ENCODE measurements around the gene PC. TPM values are rescaled to one million over a fixed set of nuclear protein-coding genes. Genes with fewer than 3 reads are reported as not detected.

The PC gene
- total RNA-seq, 4 donors from 2014 or later = 13.1 to 67.6 (median 32.1) TPM

DNA sequence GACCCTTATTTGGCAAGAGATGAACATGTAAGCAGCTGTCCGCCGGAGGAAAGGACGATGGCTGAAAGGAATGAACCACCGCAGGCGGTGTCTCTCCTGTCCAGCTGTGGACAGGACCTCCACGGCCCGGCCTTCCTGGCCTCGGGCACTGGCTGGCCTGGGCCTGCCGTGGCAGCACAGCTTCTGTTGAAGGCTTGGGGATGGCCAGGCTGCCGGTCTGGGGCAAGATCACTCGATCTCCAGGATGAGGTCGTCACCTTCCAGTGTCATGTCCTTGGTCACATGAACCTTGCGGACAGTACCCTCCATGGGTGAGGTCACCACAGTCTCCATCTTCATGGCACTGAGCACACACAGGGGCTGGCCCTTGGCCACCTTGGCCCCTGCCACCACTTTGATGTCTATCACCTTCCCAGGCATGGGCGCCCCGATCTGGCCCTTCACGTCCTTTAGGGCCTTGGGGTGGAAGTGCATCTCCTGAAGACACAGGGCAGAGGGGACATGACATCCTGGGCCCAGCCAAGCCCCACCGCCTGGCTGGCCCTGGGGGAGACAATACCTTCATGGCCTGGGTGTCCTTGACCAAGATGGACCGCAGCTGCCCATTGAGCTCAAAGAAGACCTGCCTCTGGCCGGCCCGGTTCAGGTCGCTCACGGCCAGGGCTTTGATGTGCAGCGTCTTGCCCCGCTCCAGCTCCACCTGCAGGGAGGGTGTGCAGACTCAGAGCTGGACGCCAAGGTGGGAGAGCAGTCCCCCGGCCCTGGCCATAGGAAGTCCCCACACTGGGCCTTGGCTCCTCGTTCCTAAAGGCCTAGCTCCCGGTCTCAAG is 109.3 kb downstream of the PC start:
- H3K27ac ChIP-seq = no peak overlapping the region
- H3K27me3 ChIP-seq = no peaks in the 10 kb centered on the region
- in situ Hi-C loops (cut with MboI; ENCODE audit: low sequenced_read_pairs in 4 of 4) = loop anchor here in 3 of 4 donors (25.0 kb wide), 2 partner anchors 262 to 437 kb away; partner anchors contain the start of genes CCDC87 (in 2 of the 3), CCS (in 2 of the 3) and NPAS4 (in 1 of the 3)
- peaks cover 8 to 9% of the 10 kb centered on the region in 2 donors for H3K4me1 ChIP-seq
- no peaks in the 10 kb centered on the region for H3K9me3 ChIP-seq
- H3K4me3 ChIP-seq = no peak overlapping the region
- TF ChIP-seq POLR2A (IDR thresholded peaks at IDR 0.05) (no peak), CTCF (IDR thresholded peaks at IDR 0.05 in 4 of 5, conservative IDR thresholded peaks at IDR 0.05 in 1 of 5) (no peak)
- DNase-seq (no peak), ATAC-seq (no peak)
- intact Hi-C loops (cut with DNase I; ENCODE audit: low total_unique reads) = no loop called here
- H3K36me3 ChIP-seq = peaks cover 0 to 31% of the 10 kb centered on the region in 2 donors

DNA sequence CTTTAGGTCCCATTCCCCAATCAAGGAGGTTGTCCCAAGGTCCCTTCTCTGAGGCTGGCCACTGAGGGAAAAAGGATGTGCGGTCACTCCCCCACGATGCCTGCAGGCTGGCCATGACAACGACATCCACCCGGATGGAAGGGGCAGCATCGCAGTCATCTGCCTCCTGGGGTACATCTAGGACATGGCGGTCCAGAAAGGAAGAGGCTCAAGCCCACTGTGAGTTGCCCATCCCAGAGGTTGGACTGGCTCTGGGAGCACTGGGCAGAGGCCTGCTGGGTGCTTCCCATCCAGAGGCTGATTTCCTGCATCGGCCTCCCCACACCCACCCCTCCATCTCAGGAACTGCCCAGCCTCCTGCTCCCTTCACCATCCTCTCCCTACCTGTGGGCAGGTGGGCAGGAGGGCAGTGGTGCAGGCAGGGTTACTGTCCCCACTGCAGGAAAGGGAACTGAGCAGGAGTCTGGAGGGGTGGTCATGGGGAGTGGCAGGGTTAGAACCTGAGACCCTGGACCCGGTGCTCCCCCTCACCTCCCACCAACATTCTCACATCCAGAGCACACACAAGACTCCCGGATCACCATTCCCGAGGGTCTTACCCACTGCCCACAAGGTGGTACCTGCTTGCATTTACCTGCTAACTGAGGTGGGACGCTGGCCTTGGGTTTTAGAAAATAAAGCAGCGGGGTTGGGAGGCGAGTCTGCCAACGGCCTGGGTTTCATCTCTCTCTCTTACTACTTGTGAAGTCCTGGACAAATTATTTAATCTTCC is 110.5 kb downstream of the PC start:
- intact Hi-C loops (cut with DNase I; ENCODE audit: low total_unique reads) (no loop called here), in situ Hi-C loops (cut with MboI; ENCODE audit: low sequenced_read_pairs in 4 of 4) (loop anchor here in 3 of 4 donors (25.0 kb wide), 2 partner anchors 260 to 435 kb away; partner anchors contain the start of genes CCDC87 (in 2 of the 3), CCS (in 2 of the 3) and NPAS4 (in 1 of the 3))
- Histone ChIP-seq H3K4me3 (no peak overlapping the region), H3K36me3 (peaks cover 0 to 31% of the 10 kb centered on the region in 2 donors), H3K4me1 (peaks cover 10 to 11% of the 10 kb centered on the region in 2 donors), H3K9me3 (no peaks in the 10 kb centered on the region), H3K27ac (no peak overlapping the region), H3K27me3 (no peaks in the 10 kb centered on the region)
- ATAC-seq (no peak), DNase-seq (no peak)
- TF ChIP-seq POLR2A (IDR thresholded peaks at IDR 0.05) = no peak
- TF ChIP-seq CTCF (IDR thresholded peaks at IDR 0.05 in 4 of 5, conservative IDR thresholded peaks at IDR 0.05 in 1 of 5) = no peak

DNA sequence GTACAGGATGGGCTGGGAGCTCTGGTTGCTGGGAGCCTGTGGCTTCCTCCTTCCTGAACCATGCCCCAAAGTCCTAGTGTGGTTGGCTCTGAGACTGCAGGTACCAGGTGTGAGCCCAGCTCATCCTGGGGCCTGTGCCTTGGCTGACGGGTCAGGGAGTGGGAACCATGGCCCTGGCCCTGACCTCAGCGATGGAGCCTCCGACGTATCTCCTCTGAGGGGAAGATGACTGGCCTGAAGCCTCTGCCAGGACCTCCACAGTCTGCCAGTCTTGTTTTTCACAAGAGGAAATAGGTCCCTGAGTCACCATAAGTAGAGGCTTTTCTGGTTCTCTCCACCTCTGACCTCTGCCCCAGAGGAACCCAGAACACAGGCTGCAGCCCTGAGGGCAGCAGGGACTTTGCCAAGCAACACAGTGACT is 111.5 kb downstream of the PC start:
- no peak for ATAC-seq
- H3K9me3 ChIP-seq = no peaks in the 10 kb centered on the region
- no peak overlapping the region for H3K27ac ChIP-seq
- H3K4me1 ChIP-seq = peaks cover 18 to 20% of the 10 kb centered on the region in 2 donors
- H3K36me3 ChIP-seq = peaks cover 0 to 31% of the 10 kb centered on the region in 2 donors
- TF ChIP-seq POLR2A (IDR thresholded peaks at IDR 0.05) = no peak
- TF ChIP-seq CTCF (IDR thresholded peaks at IDR 0.05 in 4 of 5, conservative IDR thresholded peaks at IDR 0.05 in 1 of 5) = no peak
- intact Hi-C loops (cut with DNase I; ENCODE audit: low total_unique reads) (no loop called here), in situ Hi-C loops (cut with MboI; ENCODE audit: low sequenced_read_pairs in 4 of 4) (loop anchor here in 3 of 4 donors (25.0 kb wide), 2 partner anchors 259 to 434 kb away; partner anchors contain the start of genes CCDC87 (in 2 of the 3), CCS (in 2 of the 3) and NPAS4 (in 1 of the 3))
- no peak overlapping the region for H3K4me3 ChIP-seq
- H3K27me3 ChIP-seq = no peaks in the 10 kb centered on the region
- no peak for DNase-seq

GRCh38 chr11:66845876-66846212 is 112.3 kb downstream of the PC start:
- no peaks in the 10 kb centered on the region for H3K27me3 ChIP-seq
- no peak overlapping the region for H3K27ac ChIP-seq
- in situ Hi-C loops (cut with MboI; ENCODE audit: low sequenced_read_pairs in 4 of 4) (loop anchor here in 3 of 4 donors (25.0 kb wide), 2 partner anchors 259 to 434 kb away; partner anchors contain the start of genes CCDC87 (in 2 of the 3), CCS (in 2 of the 3) and NPAS4 (in 1 of the 3)), intact Hi-C loops (cut with DNase I; ENCODE audit: low total_unique reads) (loop anchor here (2.0 kb wide), 1 partner anchor 37 kb away; no protein-coding TSS in a partner anchor)
- TF ChIP-seq CTCF (IDR thresholded peaks at IDR 0.05 in 4 of 5, conservative IDR thresholded peaks at IDR 0.05 in 1 of 5) (no peak), POLR2A (IDR thresholded peaks at IDR 0.05) (no peak)
- no peak for DNase-seq
- peaks cover 18 to 25% of the 10 kb centered on the region in 2 donors for H3K4me1 ChIP-seq
- no peaks in the 10 kb centered on the region for H3K9me3 ChIP-seq
- H3K36me3 ChIP-seq = peaks cover 0 to 31% of the 10 kb centered on the region in 2 donors
- no peak for ATAC-seq
- no peak overlapping the region for H3K4me3 ChIP-seq

All from gastrocnemius medialis (tissue), 4 donors.